IPS-18c (cell line): Measurements from ENCODE around the gene OAS3.
"Not testable (repeated sequence)": the region's sequence is repeated elsewhere in the genome, so short reads cannot be mapped to it uniquely, and the experiment has no call there.

Source experiments
- H3K4me3 ChIP-seq: 2 replicates; pipeline ENCODE4 v1.7.0; 2013; ENCODE audit warnings: low read depth, mild to moderate bottlenecking, low read length, moderate library complexity; ENCODE audit not compliant: insufficient read depth
- H3K9me3 ChIP-seq: one replicate; pipeline ENCODE4 v1.6.1; 2013; ENCODE audit warnings: mild to moderate bottlenecking, low read length, moderate library complexity; ENCODE audit not compliant: control insufficient read depth, insufficient read depth

The OAS3 gene

GRCh38 chr12:112969547-112970306 lies 31.5 kb downstream of the OAS3 start:
- Histone ChIP-seq H3K9me3 (no peaks in the 10 kb centered on the region), H3K4me3 (no peak overlapping the region)

- no peak overlapping the region for H3K4me3 ChIP-seq
- H3K9me3 ChIP-seq = no peaks in the 10 kb centered on the region
Measured at GRCh38 chr12:112970391-112970790, 32.1 kb downstream of the OAS3 start.

DNA sequence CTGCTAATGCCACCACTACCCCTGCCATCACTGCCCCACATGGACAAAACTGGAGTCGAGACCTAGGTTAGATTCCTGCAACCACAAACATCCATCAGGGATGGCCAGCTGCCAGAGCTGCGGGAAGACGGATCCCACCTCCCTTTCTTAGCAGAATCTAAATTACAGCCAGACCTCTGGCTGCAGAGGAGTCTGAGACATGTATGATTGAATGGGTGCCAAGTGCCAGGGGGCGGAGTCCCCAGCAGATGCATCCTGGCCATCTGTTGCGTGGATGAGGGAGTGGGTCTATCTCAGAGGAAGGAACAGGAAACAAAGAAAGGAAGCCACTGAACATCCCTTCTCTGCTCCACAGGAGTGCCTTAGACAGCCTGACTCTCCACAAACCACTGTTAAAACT lies 33.0 kb downstream of the OAS3 start:
- H3K4me3 ChIP-seq = no peak overlapping the region
- no peaks in the 10 kb centered on the region for H3K9me3 ChIP-seq

GRCh38 chr12:112973011-112973735 lies 34.9 kb downstream of the OAS3 start:
- no peak overlapping the region for H3K4me3 ChIP-seq
- peaks cover 3% of the 10 kb centered on the region for H3K9me3 ChIP-seq

- Histone ChIP-seq H3K9me3 (peaks cover 3% of the 10 kb centered on the region), H3K4me3 (no peak overlapping the region)
Measured at GRCh38 chr12:112973818-112974231, 35.6 kb downstream of the OAS3 start.

DNA sequence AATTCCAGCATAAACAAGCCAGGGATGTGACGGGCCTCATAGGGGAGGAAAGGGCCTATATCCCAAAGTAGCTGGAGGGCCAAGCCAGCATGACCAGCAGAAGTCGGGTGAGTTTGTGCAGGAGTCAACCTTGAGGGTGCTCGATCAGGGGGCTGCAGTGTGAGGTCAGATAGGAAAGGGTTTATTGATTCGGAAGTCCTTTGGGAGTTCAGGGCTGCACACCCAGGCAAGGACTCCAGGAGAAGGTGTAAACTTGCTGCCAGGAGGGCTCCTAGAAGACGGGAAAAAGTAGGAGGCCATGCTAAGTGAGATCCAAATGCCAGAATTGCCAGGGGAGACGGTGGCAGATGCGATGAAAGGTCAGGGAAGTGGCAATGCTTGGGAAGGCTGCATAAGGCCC lies 36.6 kb downstream of the OAS3 start:
- peaks cover 3% of the 10 kb centered on the region for H3K9me3 ChIP-seq
- no peak overlapping the region for H3K4me3 ChIP-seq

DNA sequence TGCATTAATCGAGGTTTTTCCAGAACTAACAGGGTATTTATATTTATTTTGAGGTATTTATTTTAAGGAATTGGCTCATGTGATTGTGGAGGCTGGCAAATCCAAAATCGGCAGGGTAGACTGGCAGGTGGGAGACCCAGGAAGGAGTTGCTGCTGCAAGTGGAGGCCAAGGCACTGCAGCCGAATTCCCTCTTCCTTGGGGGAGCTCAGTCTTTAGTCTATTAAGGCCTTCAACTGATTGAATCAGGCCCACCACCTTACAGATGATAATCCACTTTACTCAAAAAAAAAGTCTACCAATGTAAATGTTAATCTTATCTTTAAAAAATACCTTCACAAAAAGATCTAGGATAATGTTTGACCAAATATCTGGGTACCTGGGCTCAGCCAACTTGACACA lies 38.9 kb downstream of the OAS3 start:
- H3K4me3 ChIP-seq = no peak overlapping the region

DNA sequence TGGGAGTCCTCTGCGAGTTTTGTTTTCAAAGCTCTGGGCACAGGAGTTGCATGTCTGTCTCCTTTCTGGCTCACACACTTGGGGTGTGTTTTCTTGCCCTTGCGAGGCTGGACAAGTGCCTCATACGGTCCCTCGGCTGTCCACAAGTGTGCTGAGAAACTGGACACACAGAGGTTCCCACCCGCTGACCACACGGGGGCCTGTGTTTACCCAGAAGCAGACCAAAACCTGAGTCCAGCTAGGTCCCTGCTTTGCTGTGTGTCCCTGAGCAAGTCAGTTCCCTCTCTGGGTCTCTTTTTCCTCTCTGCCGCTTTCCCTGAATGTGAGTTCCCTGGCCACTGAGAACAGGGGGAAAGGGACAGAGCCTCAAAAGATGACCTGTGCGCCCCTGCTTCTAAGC lies 39.4 kb downstream of the OAS3 start:
- no peak overlapping the region for H3K4me3 ChIP-seq
- peaks cover 3% of the 10 kb centered on the region for H3K9me3 ChIP-seq

More for the DNA sequence above, 38.9 kb downstream of the OAS3 start:
- peaks cover 3% of the 10 kb centered on the region for H3K9me3 ChIP-seq

DNA sequence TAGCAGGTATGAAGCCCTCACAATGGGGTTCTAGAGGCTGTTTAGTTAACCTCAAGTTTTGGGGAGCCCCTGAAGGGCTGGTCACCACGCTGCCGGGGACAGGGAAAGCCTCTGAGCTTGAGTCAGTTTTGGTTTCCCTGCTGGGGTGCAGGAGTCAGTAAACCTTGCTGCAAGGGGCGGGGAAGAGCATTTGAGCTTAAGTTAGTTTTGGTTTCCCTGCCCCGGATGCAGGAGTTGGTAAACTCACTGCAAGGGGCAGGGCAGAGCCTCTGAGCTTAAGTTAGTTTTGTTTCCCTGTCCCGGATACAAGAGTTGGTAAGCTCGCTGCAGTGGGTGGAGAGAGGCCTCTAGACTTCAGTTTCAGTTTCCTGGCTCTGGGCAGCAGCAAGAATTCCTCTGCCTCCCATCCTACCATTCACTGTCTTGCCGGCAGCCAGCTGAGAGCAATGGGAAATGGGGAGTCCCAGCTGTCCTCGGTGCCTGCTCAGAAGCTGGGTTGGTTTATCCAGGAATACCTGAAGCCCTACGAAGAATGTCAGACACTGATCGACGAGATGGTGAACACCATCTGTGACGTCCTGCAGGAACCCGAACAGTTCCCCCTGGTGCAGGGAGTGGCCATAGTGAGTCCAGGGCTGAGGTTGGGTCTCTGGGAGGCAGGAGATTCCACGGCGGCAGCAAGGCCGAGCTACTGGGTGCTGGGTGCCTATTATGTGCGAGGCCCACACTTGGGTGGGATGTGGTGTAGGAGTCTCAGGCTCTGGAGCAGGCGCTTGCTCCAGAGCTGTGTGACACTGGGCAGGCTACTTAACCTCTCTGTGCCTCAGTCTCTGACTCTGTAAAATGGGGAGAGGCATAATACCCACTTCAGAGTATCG lies 40.1 kb downstream of the OAS3 start, which contains the start of gene OAS2:
OAS2 (plus strand) TSS at position 357 of the 878 bp plus-strand sequence; CDS start at position 447, 90 bp downstream.
- Histone ChIP-seq H3K9me3 (peaks cover 3% of the 10 kb centered on the region), H3K4me3 (no peak within 1 kb of the TSS)

- Histone ChIP-seq H3K4me3 (no peak overlapping the region), H3K9me3 (peaks cover 3% of the 10 kb centered on the region)
Measured at GRCh38 chr12:112979041-112979680, 40.9 kb downstream of the OAS3 start.

GRCh38 chr12:112980491-112981158 lies 42.4 kb downstream of the OAS3 start:
- peaks cover 3% of the 10 kb centered on the region for H3K9me3 ChIP-seq
- no peak overlapping the region for H3K4me3 ChIP-seq

DNA sequence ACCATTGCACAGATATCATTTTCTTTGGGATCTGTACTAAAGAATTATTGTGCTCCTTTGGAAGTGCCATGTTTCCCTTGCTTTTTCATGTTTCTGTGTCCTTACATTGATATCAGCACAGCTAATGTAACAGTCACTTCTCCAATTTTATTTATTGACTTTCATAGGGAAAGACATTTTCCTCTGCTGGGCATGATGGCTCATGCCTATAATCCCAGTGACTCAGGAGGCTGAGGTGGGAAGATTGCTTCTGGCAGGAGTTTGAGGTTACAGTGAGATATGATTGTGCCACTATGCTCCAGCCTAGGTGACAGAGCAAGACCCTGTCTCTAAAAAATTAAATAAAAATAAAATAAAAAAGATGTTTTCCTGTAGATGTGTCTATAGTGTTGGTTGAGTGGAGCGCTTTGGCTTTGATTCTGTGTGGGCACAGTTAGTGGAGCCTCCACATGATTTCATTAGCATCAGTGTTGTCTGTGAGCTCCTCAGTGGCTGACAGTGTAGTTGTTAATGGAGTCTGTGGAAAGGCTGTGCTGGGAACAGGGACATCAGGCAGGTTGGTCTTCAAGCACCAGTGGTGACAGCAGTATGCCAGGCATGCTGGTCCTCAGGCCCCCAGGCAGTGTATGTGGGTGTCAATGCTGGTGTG lies 47.5 kb downstream of the OAS3 start:
- Histone ChIP-seq H3K4me3 (no peak overlapping the region), H3K9me3 (peaks cover 2% of the 10 kb centered on the region)

- Histone ChIP-seq H3K9me3 (peaks cover 2% of the 10 kb centered on the region), H3K4me3 (no peak overlapping the region)
Measured at GRCh38 chr12:112986291-112986800, 48.1 kb downstream of the OAS3 start.

DNA sequence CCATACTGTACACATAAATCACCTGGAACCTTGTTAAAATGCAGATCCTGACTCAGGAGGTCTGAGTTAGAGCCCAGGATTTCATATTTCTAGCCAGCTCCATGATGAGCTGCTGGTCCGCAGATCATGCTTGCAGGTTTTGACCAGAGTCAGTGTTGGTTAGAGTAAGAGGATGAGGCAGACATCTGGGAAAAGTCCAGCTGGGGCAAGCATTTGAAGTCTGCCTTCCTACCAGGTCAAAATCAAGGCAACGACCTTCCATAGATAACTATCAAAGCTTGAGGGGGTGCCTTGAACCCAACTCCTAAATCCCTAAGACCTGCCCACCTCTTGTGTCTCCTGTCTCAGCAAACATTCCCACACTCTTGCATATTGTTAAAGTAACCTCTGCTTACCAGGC lies 49.3 kb downstream of the OAS3 start:
- Histone ChIP-seq H3K4me3 (no peak overlapping the region), H3K9me3 (peaks cover 2% of the 10 kb centered on the region)

GRCh38 chr12:112988224-112988623 lies 50.0 kb downstream of the OAS3 start:
- Histone ChIP-seq H3K9me3 (peaks cover 2% of the 10 kb centered on the region), H3K4me3 (no peak overlapping the region)

GRCh38 chr12:112988823-112989385 lies 50.6 kb downstream of the OAS3 start:
- H3K9me3 ChIP-seq, H3K4me3 ChIP-seq: not testable (repeated sequence)
